IPS-18a (cell line): ENCODE data around the gene IRF1.

Source experiments
- H3K27ac ChIP-seq: one replicate; pipeline ENCODE4 v1.5.1; 2013; ENCODE audit warnings: low read length
- H3K27me3 ChIP-seq: one replicate; pipeline ENCODE4 v1.6.1; 2013; ENCODE audit warnings: mild to moderate bottlenecking, low read length; ENCODE audit not compliant: control insufficient read depth, insufficient read depth
- H3K36me3 ChIP-seq: one replicate; pipeline ENCODE4 v1.6.1; 2013; ENCODE audit warnings: low read depth, low read length; ENCODE audit not compliant: control insufficient read depth
- H3K4me1 ChIP-seq: one replicate; pipeline ENCODE4 v1.6.1; 2013; ENCODE audit warnings: low read depth, low read length; ENCODE audit not compliant: control insufficient read depth
- H3K4me3 ChIP-seq: one replicate; pipeline ENCODE4 v1.5.1; 2013; ENCODE audit warnings: low read length
- H3K9ac ChIP-seq: one replicate; pipeline ENCODE4 v1.6.1; 2013; ENCODE audit warnings: mild to moderate bottlenecking, low read length, moderate library complexity
- H3K9me3 ChIP-seq: one replicate; pipeline ENCODE4 v1.6.1; 2013; ENCODE audit warnings: low read depth, low read length; ENCODE audit not compliant: control insufficient read depth

Gene IRF1

DNA sequence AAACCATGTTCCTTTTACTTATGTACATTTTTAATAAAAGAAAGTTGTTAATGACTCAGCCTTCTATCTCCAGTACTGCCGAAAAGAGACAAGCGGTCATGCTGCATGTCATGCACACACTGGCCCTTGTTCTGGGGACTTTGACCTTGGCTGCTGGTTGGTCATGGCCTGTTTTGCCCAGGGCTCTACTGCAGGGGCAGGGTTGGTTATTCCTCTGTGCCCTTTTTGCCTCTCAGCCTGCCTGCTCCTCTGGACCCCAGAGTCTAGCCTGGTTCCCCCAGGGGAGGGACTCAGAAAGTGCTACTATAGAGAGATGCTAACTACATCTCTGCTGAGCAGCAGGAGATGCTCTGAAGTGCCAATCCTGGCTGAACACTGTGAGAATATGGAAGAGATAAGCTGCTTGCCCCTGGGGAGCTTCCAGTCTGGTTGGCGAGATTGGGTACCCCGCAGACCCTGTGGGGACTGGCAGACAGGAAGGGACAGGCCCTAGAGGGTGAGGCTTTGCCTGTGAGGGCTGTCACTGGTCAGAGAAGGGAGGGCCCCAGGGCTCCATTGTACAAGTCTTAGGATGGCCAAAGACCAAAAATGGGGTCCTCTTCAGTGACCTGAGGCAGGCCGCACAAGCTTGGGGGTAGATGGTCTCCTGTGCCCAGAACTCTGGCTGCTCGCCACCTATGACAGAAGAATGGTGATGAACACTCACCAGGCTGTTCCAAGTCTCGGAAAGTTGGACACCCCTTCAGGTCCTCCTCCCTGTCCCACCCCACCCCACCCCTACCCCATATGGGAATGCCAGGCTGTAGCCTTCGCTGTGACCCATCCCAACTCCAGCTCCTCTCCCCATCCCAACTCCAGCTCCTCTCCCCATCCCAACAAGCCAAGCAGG, 14.3 kb downstream of the IRF1 start:
- no peaks in the 10 kb centered on the region for H3K36me3 ChIP-seq
- H3K4me3 ChIP-seq, result no peak overlapping the region
- no peak overlapping the region for H3K9ac ChIP-seq
- H3K4me1 ChIP-seq, result peaks cover 7% of the 10 kb centered on the region
- H3K9me3 ChIP-seq, result no peaks in the 10 kb centered on the region
- no peaks in the 10 kb centered on the region for H3K27me3 ChIP-seq
- H3K27ac ChIP-seq, result no peak overlapping the region

DNA sequence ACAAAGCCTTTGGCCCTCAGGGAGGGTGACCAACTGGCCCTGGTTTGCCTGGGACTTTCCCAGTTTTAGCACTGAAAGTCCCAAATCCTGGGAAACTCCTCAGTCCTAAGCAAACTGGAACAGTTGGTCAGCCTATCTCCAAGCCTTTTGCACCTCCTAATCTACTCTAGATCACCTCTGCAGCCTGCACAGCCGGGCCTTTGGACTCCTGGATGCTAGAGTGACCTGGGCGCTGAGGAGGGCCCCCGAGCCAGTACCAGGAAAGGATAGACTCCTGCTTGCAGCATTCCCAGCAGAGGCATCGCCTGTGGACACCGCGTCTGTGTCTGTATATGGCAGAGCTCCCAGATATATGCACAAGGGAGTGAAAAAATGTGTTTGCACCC, 15.1 kb downstream of the IRF1 start:
- no peak overlapping the region for H3K9ac ChIP-seq
- no peak overlapping the region for H3K4me3 ChIP-seq
- no peaks in the 10 kb centered on the region for H3K27me3 ChIP-seq
- peaks cover 7% of the 10 kb centered on the region for H3K4me1 ChIP-seq
- no peaks in the 10 kb centered on the region for H3K9me3 ChIP-seq
- H3K36me3 ChIP-seq, result no peaks in the 10 kb centered on the region
- H3K27ac ChIP-seq, result no peak overlapping the region

DNA sequence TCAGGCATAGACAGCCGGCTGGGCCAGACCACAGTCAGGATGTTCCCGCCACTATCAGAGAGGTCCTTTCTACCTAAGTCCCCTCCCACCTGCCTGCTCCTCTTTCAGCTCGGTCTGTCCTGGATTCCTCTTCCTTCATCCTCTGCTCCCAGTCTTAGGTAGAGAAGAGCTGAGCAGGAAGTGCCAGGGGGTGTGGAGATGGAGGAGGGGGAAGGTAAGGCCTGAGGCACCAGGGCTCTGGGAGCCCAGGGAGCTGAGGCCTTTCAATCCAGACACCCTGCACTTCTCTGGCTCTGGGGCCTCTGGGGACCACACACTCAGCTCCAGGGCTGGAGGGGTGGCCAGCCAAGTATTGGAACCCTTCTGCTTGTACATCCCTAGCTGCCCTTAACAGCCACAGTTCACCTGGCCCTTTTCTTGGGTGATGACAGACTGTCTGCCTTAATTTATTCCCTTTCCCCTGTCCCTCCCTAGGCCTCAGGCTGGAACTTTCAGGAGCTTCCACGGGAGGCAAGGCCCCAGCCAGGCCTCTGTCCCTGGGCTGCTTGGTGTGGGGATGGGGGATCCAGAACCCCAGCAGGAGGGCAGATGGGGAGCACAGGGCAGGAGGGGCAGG, 15.6 kb downstream of the IRF1 start:
- Histone ChIP-seq H3K9me3 (no peaks in the 10 kb centered on the region), H3K36me3 (no peaks in the 10 kb centered on the region), H3K27me3 (no peaks in the 10 kb centered on the region), H3K27ac (no peak overlapping the region), H3K9ac (no peak overlapping the region), H3K4me3 (no peak overlapping the region), H3K4me1 (peaks cover 7% of the 10 kb centered on the region)

GRCh38 chr5:132474131-132474723, 16.3 kb downstream of the IRF1 start:
- H3K4me1 ChIP-seq, result peaks cover 7% of the 10 kb centered on the region
- H3K4me3 ChIP-seq, result no peak overlapping the region
- no peak overlapping the region for H3K9ac ChIP-seq
- H3K36me3 ChIP-seq, result no peaks in the 10 kb centered on the region
- H3K27ac ChIP-seq, result no peak overlapping the region
- no peaks in the 10 kb centered on the region for H3K9me3 ChIP-seq
- no peaks in the 10 kb centered on the region for H3K27me3 ChIP-seq

DNA sequence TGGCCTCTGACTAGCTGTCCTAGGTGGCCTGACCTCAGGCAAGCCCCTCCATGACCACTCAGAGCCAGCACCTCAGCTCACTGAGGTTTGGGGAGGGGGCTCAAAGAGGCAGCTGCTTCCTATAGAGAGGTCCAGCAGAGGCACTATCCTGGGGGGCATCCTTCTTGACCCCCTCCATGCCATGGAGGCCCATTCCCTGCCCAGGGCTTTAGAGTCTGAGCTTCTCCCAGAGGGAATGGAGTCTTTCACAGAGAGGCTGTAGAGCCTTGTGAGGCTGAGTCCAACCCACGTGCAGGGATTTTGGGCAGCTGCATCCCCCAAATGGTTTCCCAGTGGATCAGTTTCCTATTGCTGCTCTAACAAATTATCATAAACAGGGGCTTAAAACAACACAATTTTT, 16.9 kb downstream of the IRF1 start:
- no peak overlapping the region for H3K27ac ChIP-seq
- H3K4me3 ChIP-seq, result no peak overlapping the region
- no peaks in the 10 kb centered on the region for H3K36me3 ChIP-seq
- no peaks in the 10 kb centered on the region for H3K27me3 ChIP-seq
- no peaks in the 10 kb centered on the region for H3K9me3 ChIP-seq
- peaks cover 7% of the 10 kb centered on the region for H3K4me1 ChIP-seq
- no peak overlapping the region for H3K9ac ChIP-seq

DNA sequence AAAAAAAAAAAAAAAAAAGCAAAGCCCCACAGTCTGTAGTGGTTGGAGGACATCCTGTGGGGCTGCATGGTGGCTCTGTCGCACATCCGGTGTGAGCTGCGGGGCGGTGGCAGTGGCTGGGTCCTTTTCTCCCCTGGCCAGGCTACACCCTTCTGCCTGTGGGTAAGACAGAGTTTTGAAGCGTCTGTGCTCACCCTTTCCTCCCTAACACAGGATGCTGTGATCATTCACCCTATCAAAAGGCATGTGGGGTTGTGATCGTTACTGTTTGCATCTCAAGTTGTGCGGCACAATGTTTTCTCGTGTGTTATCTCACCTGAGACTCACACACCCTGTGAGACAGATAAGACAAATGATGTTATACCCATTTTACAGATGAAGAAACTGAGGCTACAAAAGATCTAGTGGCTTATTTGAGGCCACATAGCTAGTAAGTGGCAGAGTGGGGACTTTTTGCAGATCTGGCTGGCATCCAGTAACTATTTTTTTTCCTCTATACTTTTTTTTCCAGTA, 17.5 kb downstream of the IRF1 start:
- Histone ChIP-seq H3K27me3 (no peaks in the 10 kb centered on the region), H3K4me3 (no peak overlapping the region), H3K36me3 (no peaks in the 10 kb centered on the region), H3K9ac (no peak overlapping the region), H3K4me1 (peaks cover 7% of the 10 kb centered on the region), H3K9me3 (no peaks in the 10 kb centered on the region), H3K27ac (no peak overlapping the region)

GRCh38 chr5:132472431-132472830, 18.1 kb downstream of the IRF1 start:
- H3K36me3 ChIP-seq, result no peaks in the 10 kb centered on the region
- H3K9ac ChIP-seq, result no peak overlapping the region
- H3K4me3 ChIP-seq, result no peak overlapping the region
- H3K4me1 ChIP-seq, result peaks cover 7% of the 10 kb centered on the region
- no peaks in the 10 kb centered on the region for H3K9me3 ChIP-seq
- H3K27ac ChIP-seq, result no peak overlapping the region
- H3K27me3 ChIP-seq, result no peaks in the 10 kb centered on the region

DNA sequence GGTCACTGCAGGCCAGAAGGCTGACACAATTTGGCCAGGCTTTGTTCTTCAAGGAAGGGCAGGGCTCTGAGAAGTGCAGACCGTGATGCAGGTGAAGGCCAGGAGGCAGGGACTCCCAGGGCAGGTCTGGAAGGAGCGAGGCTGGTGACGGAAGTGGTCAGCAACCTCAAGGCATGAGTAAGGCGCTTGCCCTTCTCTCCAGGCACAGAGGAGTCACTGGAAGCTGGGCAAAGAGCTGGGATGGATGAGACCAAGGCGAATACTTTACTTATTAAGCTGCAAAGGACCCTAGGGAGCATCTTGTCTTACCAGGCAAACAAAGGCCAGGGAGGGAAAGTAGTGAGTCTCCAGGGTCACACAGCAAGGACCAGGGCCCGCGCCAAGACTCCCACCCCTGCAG, 18.6 kb downstream of the IRF1 start:
- Histone ChIP-seq H3K9me3 (no peaks in the 10 kb centered on the region), H3K9ac (no peak overlapping the region), H3K36me3 (no peaks in the 10 kb centered on the region), H3K27me3 (no peaks in the 10 kb centered on the region), H3K4me3 (no peak overlapping the region), H3K27ac (no peak overlapping the region), H3K4me1 (peaks cover 7% of the 10 kb centered on the region)

GRCh38 chr5:132471151-132471907, 19.2 kb downstream of the IRF1 start:
- H3K9me3 ChIP-seq, result no peaks in the 10 kb centered on the region
- no peak overlapping the region for H3K27ac ChIP-seq
- H3K36me3 ChIP-seq, result no peaks in the 10 kb centered on the region
- H3K4me1 ChIP-seq, result peaks cover 7% of the 10 kb centered on the region
- H3K27me3 ChIP-seq, result no peaks in the 10 kb centered on the region
- no peak overlapping the region for H3K9ac ChIP-seq
- H3K4me3 ChIP-seq, result no peak overlapping the region

DNA sequence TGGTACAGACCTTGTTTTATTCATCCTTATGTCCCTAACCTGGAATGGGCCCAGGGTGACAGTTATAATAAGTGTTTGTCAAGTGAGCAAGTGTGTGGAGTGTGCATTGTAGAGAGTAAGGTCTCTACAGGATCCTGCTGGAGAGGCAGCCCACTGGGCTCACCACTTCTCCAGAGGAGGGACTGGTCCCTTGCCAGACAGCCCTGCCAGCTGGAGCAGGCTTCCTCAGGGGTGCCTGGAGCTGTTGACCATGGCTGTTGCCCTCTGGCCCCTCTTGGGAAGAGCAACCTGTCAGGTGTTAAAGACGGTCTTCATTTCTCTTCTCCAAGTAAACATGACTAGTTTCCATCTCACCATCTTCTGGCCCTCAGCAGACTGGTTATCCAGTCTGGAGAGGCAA, 20.0 kb downstream of the IRF1 start:
- no peak overlapping the region for H3K9ac ChIP-seq
- no peaks in the 10 kb centered on the region for H3K36me3 ChIP-seq
- no peak overlapping the region for H3K27ac ChIP-seq
- no peak overlapping the region for H3K4me3 ChIP-seq
- no peaks in the 10 kb centered on the region for H3K9me3 ChIP-seq
- H3K4me1 ChIP-seq, result peaks cover 7% of the 10 kb centered on the region
- no peaks in the 10 kb centered on the region for H3K27me3 ChIP-seq

- Histone ChIP-seq H3K36me3 (no peaks in the 10 kb centered on the region), H3K4me1 (peaks cover 9% of the 10 kb centered on the region), H3K9ac (no peak overlapping the region), H3K27me3 (no peaks in the 10 kb centered on the region), H3K27ac (no peak overlapping the region), H3K4me3 (no peak overlapping the region), H3K9me3 (no peaks in the 10 kb centered on the region)
Measured at GRCh38 chr5:132470010-132470392, 20.6 kb downstream of the IRF1 start.
